HG03060 (cell line): ENCODE results near the gene RHOA.
A peak's percentile ranks its signal among the peaks of the same experiment; 100 is the strongest.
"Not testable (repeated sequence)": the region's sequence is repeated elsewhere in the genome, so short reads cannot be mapped to it uniquely, and the experiment has no call there.

Experiments used
- ATAC-seq: cut with Tn5 transposase; IDR thresholded peaks from one replicate; pipeline ENCODE4 v1.9.1; 2021; ENCODE audit warnings: low read depth, moderate number of reproducible peaks; ENCODE audit not compliant: unreplicated experiment

The RHOA gene

DNA sequence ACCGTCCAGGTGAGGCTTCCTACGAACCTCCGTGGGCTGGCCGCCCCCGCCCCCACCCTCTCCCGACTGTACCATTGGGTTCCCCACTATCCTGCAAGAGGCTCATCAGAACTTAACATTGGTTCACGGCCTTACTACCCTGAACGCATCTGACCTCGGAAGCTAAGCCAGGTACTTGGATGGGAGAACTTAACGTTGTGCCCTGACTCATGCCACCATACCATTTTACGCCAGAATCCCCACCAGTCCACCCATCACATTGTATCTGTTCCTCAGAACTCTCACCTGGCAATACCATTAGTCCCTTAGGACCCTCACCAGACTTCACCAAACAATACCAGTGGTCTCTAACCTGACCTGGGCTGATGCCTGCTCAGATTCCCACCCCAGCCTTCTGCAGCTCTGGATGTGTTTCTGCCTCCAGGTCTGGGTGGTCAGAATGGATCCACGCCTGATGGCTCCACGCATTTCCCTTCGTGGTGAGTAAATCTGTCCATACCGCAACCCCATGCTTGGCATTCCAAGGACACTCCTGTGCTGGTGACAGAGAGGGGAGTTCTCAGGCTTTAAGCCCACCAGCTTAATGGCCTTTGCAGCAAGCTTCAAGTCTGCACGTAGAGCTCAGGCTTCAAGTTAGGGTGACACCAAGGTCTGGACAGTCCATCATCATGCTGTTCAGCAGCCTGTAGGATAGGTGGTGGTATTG, 1.0 kb upstream of the RHOA start:
- ATAC-seq = no peak

GRCh38 chr3:49411535-49411967, 225 bp downstream of the RHOA start:
- peak; percentile 3 for ATAC-seq

DNA sequence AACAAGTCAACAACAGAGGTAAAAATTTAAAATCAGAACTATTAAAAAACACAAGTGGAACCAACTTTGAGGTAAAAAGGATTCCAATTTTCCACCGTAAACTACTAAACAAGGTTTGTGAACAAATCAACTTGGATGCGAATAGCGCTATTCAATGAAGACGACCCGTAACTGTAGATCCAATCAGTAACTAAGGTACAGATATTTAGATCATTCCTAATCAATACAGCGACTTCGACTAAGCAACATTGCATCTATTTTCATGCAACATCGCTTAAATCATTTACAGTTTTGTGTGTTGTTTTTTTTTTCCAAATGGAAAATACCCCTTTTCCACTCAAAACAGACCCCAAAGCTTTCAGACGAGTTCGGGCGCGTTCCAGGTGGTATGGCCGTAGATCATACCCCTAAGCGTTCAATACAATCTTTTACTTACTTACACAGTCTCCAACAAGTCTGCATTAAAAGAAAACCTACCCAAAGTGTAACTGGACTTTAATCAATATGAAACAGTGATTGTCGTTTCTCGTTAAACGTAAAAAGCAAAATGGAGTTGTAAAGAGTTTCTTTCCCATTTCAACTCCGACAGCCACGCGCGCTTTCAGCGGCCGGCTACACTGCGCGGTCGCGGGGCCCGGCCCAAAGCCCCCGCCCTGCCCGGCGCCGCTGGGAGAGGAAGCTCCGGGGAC, 786 bp downstream of the RHOA start:
- no peak for ATAC-seq

DNA sequence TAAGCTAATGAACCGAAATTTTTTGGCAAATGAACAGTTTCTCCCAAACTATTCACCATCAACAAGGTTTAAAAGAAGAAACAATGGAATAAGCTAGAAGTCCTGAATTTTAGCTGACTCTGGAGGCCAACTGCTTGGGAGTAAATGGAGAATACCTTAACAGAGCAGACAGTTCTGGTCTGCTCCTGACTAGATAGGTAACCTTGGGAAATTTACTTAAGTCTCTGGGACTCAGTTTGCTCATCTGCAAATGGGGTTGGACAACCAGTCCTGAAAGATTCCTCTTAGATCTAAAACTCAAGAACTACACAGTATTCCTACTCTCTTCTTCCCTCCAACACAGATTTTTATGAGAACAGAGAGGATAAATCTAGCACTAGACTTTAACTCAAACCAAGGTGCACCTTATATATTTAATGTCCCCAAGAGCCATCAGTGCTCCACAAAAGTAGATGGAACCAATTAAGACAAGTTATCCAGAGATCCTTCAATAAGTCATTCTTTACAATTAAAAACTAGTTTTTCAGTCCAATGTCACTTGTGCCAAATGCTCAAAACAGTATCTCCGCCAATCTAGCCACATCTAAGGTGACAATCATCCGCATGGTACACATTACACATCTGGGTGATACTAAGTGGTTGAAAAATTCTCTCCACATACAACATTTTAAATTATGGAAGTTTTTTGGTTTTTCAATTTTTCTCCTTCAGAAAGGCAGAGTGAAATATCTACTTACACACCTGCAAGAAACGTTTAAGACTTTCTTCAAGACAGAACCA, 1.5 kb downstream of the RHOA start:
- ATAC-seq = no peak

DNA sequence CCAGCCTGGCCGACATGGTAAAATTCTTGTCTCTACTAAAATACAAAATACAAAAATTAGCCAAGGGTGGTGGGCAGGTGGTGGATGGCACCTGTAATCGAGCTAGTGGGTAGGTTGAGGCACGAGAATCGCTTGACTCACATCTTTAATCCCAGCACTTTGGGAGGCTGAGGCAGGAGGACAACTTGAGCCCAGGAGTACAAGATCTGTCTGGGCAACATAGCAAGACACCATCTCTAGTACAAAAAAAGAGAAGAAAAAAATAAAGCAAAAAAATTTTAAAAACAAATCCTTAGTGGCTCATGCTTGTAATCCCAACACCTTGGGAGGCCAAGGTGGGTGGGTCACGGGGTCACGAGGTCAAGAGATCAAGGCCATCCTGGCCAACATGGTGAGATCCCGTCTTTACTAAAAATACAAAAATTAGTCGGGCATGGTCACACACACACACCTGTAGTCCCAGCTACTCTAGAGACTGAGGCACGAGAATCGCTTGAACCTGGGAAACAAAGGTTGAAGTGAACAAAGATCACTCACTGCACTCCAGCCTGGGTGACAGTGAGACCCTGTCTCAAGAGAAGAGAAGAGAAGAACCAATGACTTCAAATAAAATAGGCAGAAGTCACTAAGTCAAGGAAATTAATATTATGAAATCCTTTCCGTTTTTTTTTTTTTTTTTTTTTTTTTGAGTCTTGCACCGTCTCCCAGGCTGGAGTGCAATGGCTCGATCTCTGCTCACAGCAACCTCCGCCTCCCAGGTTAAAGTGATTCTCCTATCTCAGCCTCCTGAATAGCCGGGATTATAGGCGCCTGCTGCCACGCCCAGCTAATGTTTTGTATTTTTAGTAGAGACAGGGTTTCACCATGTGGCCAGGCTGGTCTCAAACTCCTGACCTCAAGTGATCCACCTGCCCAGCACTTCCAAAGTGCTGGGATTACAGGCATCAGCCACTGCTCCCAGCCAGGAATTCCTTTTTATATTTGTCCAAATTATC, 4.9 kb downstream of the RHOA start:
- no peak for ATAC-seq

GRCh38 chr3:49405570-49405969, 6.2 kb downstream of the RHOA start:
- ATAC-seq = not testable (repeated sequence)

GRCh38 chr3:49403891-49404290, 7.9 kb downstream of the RHOA start:
- no peak for ATAC-seq

GRCh38 chr3:49401766-49402165, 10.0 kb downstream of the RHOA start:
- ATAC-seq = no peak

GRCh38 chr3:49399461-49399860, 12.3 kb downstream of the RHOA start:
- no peak for ATAC-seq

GRCh38 chr3:49397470-49397869, 14.3 kb downstream of the RHOA start:
- ATAC-seq = no peak

DNA sequence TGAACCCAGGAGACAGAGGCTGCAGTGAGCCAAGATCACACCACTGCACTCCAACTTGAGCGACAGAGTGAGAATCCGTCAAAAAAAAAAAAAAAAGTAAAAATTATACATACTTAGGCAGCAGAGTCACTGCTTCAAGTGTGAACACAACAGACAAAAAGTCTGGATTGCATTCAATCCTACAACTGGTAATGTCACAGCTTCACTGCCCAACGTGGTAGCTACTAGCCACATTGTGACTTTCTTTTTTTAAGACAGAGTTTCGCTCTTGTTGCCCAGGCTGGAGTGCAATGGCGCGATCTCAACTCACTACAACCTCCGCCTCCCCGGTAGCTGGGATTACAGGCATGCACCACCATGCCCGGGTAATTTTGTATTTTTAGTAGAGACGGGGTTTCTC, 20.5 kb downstream of the RHOA start:
- ATAC-seq = not testable (repeated sequence)

DNA sequence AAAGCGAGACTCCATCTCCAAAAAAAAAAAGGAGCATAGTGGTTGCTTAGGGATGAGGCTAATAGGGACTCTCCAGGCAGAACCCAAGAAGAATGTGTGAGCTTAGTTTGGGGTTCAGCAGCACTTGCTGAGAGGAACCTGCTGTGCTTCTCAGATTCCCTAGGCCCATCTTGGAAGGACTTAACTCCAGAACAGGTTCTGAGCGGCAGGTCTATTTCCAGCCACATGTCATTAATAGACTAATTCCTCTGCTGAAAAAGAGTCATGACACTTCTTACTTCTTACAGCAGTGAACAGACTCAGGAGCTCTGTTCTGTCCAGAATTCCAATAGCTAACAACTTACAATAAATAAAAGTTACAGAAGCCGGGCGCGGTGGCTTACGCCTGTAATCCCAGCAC, 22.5 kb downstream of the RHOA start:
- no peak for ATAC-seq

- ATAC-seq = no peak
These were observed 23.4 kb downstream of the RHOA start for GRCh38 chr3:49388289-49388820.

DNA sequence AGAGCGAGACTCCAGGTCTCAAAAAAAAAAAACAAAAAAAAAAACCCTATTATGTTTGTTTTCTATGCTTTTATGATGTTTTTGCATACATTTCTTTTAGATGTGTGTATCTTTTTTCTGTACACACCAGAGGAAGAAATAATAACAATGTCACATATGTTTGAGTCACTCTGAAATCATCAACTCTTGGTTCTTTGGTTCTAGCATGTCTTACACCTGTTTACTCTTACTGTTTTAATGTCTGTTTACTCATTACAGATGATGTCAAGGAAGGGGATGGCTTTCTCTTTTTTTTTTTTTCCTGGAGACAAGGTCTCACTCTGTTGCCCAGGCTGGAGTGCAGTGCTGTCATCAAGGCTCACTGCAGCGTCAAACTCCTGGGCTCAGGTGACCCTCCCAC, 24.1 kb downstream of the RHOA start:
- ATAC-seq = no peak

- no peak for ATAC-seq
These were observed 25.6 kb downstream of the RHOA start for GRCh38 chr3:49386056-49386756.

- ATAC-seq = no peak
These were observed 26.2 kb downstream of the RHOA start for GRCh38 chr3:49385617-49386016.

DNA sequence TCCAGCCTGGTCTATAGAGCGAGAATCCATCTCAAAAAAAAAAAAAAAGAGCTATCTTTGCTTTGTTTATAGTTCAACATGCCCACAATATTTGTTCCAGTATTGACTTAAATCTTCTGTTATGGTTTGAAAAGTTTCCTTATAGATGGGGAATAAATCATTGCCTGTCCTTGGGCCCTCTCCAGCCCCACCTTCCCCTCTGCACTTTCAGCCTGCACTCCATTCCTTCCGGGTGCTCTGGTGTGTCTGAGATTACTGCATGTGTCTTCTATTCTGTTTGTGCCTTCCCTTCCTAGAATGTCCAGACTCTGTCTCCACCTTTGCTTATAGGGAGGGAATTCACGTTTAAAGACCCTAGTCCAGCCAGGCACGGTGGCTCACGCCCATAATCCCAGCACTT, 28.4 kb downstream of the RHOA start:
- no peak for ATAC-seq

GRCh38 chr3:49378249-49378895, 33.4 kb downstream of the RHOA start:
- ATAC-seq = no peak

DNA sequence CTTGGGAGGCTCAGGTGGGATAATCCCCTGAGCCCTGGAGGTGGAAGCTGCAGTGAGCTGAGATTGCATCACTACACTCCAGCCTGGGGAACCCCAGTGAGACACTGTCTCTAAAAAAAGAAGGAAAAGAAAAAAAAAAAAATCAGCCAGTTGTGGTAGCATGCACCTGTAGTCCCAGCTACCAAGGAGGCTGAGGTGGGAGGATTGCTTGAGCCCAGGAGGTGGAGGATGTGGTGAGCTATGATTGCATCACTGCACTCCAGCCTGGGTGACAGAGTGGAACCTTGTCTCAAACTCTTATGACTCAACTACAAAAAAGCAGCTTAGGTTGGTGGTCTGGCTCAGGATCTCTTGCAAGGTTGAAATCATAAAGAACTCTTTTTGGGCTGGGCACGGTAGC, 34.3 kb downstream of the RHOA start:
- no peak for ATAC-seq
